Measurements from ENCODE around the gene CYP4F11. TPM values are rescaled to one million over a fixed set of nuclear protein-coding genes. Genes with fewer than 3 reads are reported as not detected.

Gene CYP4F11
- total RNA-seq, 1 experiment from 2014 or later = 0.21 TPM

DNA sequence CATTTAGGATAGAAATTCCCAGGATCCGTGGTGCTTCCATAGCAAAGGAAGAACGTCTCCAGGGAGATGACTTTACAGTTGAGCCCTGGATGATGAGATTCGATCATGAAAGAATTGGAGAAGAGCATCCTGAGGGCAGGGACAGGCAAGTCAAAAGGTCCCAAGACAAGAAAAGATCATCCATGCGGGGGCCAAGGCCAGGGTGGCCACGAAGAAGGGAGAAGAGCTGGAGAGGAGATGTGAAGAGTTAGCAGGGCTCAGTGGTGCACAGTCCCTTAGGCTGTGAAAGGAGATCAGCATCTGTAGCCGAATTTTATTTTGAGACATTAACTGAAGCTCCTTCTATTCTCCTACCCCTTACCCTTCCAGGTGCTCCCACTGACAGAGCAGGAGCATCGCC is 43.4 kb upstream of the CYP4F11 start:
- no peaks in the 10 kb centered on the region for H3K4me1 ChIP-seq (ENCODE audit: control insufficient read depth, insufficient read depth, low read length)
- no TSS peak for BruUV-seq (replicated peaks)
- no peaks in the 10 kb centered on the region for H3K36me3 ChIP-seq (ENCODE audit: control insufficient read depth, insufficient read depth, low read length)
- H3K4me3 ChIP-seq (ENCODE audit: low read depth in 2 of 2, low read length in 2 of 2) = no peak overlapping the region
- intact Hi-C loops (cut with micrococcal nuclease; ENCODE audit: unreplicated experiment) (no loop called here), in situ Hi-C loops (cut with HindIII; ENCODE audit: low pct_unique_long_range_greater_than_20kb, low sequenced_read_pairs) (no loop called here)
- TF ChIP-seq SIN3A (IDR thresholded peaks at IDR 0.05; ENCODE audit: borderline replicate concordance, insufficient read depth, low read depth, low read length) (no peak), POLR2AphosphoS5 (IDR thresholded peaks at IDR 0.05; ENCODE audit: low read depth, low read length) (no peak), TCF7L2 (IDR thresholded peaks at IDR 0.05; ENCODE audit: low read depth, low read length) (no peak)
- TF ChIP-seq, protein P1, sequence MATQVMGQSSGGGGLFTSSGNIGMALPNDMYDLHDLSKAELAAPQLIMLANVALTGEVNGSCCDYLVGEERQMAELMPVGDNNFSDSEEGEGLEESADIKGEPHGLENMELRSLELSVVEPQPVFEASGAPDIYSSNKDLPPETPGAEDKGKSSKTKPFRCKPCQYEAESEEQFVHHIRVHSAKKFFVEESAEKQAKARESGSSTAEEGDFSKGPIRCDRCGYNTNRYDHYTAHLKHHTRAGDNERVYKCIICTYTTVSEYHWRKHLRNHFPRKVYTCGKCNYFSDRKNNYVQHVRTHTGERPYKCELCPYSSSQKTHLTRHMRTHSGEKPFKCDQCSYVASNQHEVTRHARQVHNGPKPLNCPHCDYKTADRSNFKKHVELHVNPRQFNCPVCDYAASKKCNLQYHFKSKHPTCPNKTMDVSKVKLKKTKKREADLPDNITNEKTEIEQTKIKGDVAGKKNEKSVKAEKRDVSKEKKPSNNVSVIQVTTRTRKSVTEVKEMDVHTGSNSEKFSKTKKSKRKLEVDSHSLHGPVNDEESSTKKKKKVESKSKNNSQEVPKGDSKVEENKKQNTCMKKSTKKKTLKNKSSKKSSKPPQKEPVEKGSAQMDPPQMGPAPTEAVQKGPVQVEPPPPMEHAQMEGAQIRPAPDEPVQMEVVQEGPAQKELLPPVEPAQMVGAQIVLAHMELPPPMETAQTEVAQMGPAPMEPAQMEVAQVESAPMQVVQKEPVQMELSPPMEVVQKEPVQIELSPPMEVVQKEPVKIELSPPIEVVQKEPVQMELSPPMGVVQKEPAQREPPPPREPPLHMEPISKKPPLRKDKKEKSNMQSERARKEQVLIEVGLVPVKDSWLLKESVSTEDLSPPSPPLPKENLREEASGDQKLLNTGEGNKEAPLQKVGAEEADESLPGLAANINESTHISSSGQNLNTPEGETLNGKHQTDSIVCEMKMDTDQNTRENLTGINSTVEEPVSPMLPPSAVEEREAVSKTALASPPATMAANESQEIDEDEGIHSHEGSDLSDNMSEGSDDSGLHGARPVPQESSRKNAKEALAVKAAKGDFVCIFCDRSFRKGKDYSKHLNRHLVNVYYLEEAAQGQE (IDR thresholded peaks at IDR 0.05; ENCODE audit: insufficient read depth in 1 of 2, low read depth in 2 of 2, low read length in 1 of 2) = no peak
- TF ChIP-seq, protein P2, sequence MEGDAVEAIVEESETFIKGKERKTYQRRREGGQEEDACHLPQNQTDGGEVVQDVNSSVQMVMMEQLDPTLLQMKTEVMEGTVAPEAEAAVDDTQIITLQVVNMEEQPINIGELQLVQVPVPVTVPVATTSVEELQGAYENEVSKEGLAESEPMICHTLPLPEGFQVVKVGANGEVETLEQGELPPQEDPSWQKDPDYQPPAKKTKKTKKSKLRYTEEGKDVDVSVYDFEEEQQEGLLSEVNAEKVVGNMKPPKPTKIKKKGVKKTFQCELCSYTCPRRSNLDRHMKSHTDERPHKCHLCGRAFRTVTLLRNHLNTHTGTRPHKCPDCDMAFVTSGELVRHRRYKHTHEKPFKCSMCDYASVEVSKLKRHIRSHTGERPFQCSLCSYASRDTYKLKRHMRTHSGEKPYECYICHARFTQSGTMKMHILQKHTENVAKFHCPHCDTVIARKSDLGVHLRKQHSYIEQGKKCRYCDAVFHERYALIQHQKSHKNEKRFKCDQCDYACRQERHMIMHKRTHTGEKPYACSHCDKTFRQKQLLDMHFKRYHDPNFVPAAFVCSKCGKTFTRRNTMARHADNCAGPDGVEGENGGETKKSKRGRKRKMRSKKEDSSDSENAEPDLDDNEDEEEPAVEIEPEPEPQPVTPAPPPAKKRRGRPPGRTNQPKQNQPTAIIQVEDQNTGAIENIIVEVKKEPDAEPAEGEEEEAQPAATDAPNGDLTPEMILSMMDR (IDR thresholded peaks at IDR 0.05) = no peak
- CTCF ChIA-PET = interaction anchor here (0.6 kb wide), 1 partner anchor 59 kb away, joined by 3 read pairs; no protein-coding TSS in a partner anchor
- H3K27ac ChIP-seq (ENCODE audit: low read length) = no peak overlapping the region
- no peaks in the 10 kb centered on the region for H3K9me3 ChIP-seq (ENCODE audit: control insufficient read depth, insufficient read depth, low read depth, low read length)
- peaks cover 2% of the 10 kb centered on the region; the same call in 1 of the 2 replicates for H3K27me3 ChIP-seq (ENCODE audit: control insufficient read depth, insufficient read depth, low read length)
- POLR2A ChIA-PET = no interaction called here
- DNase-seq (ENCODE audit: low read depth, low spot score) (no peak), ATAC-seq (no peak)

DNA sequence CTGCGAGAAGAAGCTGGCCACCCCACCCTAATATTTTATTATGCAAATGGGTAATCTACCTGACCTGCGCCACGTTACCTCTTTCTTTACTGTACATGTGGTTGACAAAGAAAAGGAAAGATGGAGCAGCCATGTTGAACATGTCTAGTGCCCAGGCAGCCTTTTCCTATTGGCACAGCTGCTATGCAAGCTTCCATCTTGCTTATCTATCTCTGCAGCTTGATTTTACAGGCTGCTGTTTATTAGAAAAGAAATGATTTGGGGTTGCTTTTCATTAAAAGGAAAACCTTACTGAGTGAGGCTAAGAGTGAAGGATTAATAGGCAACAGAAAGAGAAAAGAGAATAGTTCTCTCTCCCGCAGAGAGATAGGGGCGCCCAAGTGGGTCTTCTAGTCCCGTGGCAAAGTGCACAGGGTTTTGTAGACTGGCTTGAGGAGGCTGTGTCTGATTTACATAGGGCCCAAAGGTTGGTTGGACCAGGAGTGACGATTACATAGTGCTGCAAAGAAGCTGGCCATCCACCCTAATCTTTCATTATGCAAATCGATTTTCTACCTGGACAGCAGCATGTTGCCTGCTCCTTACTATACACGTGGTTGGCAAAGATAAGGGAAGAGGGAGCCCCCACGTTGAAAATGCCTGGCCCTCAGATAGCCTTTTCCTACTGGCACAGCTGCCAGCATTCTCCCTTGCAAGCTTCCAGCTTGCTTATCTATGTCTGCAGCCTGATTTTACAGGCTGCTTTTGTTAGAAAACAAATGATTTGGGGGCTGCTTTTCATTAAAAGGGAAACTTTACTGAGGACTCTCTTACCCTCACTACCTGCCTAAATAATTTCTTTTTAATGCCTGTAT is 42.7 kb upstream of the CYP4F11 start:
- no peak overlapping the region for H3K27ac ChIP-seq (ENCODE audit: low read length)
- no peaks in the 10 kb centered on the region for H3K9me3 ChIP-seq (ENCODE audit: control insufficient read depth, insufficient read depth, low read depth, low read length)
- no peaks in the 10 kb centered on the region for H3K4me1 ChIP-seq (ENCODE audit: control insufficient read depth, insufficient read depth, low read length)
- H3K4me3 ChIP-seq (ENCODE audit: low read depth in 2 of 2, low read length in 2 of 2) = no peak overlapping the region
- CTCF ChIA-PET = no interaction called here
- H3K27me3 ChIP-seq (ENCODE audit: control insufficient read depth, insufficient read depth, low read length) = peaks cover 2% of the 10 kb centered on the region; the same call in 1 of the 2 replicates
- DNase-seq (ENCODE audit: low read depth, low spot score) = no peak
- in situ Hi-C loops (cut with HindIII; ENCODE audit: low pct_unique_long_range_greater_than_20kb, low sequenced_read_pairs) (no loop called here), intact Hi-C loops (cut with micrococcal nuclease; ENCODE audit: unreplicated experiment) (no loop called here)
- POLR2A ChIA-PET = no interaction called here
- BruUV-seq (replicated peaks) = no TSS peak
- ATAC-seq = no peak
- TF ChIP-seq TCF7L2 (IDR thresholded peaks at IDR 0.05; ENCODE audit: low read depth, low read length) (no peak), SIN3A (IDR thresholded peaks at IDR 0.05; ENCODE audit: borderline replicate concordance, insufficient read depth, low read depth, low read length) (no peak), POLR2AphosphoS5 (IDR thresholded peaks at IDR 0.05; ENCODE audit: low read depth, low read length) (no peak)
- TF ChIP-seq, protein P1 (IDR thresholded peaks at IDR 0.05; ENCODE audit: insufficient read depth in 1 of 2, low read depth in 2 of 2, low read length in 1 of 2) = no peak
- TF ChIP-seq, protein P2 (IDR thresholded peaks at IDR 0.05) = no peak
- H3K36me3 ChIP-seq (ENCODE audit: control insufficient read depth, insufficient read depth, low read length) = no peaks in the 10 kb centered on the region
